ENCODE results near the gene AIFM2. TPM values are rescaled to one million over a fixed set of nuclear protein-coding genes. Genes with fewer than 3 reads are reported as not detected.

AIFM2 gene
- total RNA-seq, 1 experiment from 2014 or later, result 31.1 TPM

DNA sequence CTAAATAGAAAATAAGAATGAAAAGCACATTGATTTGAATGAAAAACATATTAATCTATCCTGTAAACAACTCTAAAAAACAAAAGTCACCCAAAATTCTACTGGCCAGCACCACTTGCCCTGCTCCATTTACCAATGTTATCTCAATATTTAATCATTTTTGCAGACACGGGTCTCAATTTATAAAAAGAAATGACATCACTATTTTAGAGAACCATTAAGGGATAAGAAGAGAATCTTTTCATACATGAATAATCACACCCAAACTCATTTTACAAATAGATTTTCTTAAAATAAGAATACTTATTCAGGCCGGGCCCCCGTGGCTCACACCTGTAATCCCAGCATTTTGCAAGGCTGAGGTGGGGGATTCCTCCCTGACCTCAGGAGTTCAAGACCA lies 33.8 kb upstream of the AIFM2 start:
- H3K9me3 Mint-ChIP-seq (ENCODE audit: unreplicated experiment), result no peaks in the 10 kb centered on the region
- no peak for DNase-seq
- H3K36me3 Mint-ChIP-seq (ENCODE audit: insufficient read depth, unreplicated experiment), result peaks cover 93% of the 10 kb centered on the region
- intact Hi-C loops (cut with micrococcal nuclease; ENCODE audit: unreplicated experiment), result no loop called here
- no peak overlapping the region for H3K27ac Mint-ChIP-seq (ENCODE audit: unreplicated experiment)
- Histone ChIP-seq H3K4me3 (ENCODE audit: low read depth, low read length) (no peak overlapping the region), H3K4me1 (peaks cover 5% of the 10 kb centered on the region), H3K27me3 (replicated peaks; ENCODE audit: control insufficient read depth, insufficient read depth, low read length) (no peaks in the 10 kb centered on the region), H3K9me3 (no peaks in the 10 kb centered on the region), H3K36me3 (ENCODE audit: control insufficient read depth, insufficient read depth, low read length) (peaks cover 4% of the 10 kb centered on the region)
- TF ChIP-seq, protein P1, sequence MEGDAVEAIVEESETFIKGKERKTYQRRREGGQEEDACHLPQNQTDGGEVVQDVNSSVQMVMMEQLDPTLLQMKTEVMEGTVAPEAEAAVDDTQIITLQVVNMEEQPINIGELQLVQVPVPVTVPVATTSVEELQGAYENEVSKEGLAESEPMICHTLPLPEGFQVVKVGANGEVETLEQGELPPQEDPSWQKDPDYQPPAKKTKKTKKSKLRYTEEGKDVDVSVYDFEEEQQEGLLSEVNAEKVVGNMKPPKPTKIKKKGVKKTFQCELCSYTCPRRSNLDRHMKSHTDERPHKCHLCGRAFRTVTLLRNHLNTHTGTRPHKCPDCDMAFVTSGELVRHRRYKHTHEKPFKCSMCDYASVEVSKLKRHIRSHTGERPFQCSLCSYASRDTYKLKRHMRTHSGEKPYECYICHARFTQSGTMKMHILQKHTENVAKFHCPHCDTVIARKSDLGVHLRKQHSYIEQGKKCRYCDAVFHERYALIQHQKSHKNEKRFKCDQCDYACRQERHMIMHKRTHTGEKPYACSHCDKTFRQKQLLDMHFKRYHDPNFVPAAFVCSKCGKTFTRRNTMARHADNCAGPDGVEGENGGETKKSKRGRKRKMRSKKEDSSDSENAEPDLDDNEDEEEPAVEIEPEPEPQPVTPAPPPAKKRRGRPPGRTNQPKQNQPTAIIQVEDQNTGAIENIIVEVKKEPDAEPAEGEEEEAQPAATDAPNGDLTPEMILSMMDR (IDR thresholded peaks at IDR 0.05; ENCODE audit: insufficient read depth in 1 of 2, low read depth in 1 of 2, low read length in 1 of 2, severe bottlenecking in 1 of 2, unreplicated experiment in 1 of 2), result no peak
- no TSS peak for BruUV-seq (replicated peaks)
- H3K27me3 Mint-ChIP-seq (ENCODE audit: insufficient read depth, unreplicated experiment), result no peaks in the 10 kb centered on the region
- CTCF ChIA-PET, result no interaction called here
- POLR2A ChIA-PET, result interaction anchor here (1.0 kb wide), 1 partner anchor 23 kb away, joined by 3 read pairs; no protein-coding TSS in a partner anchor
- peaks cover 48% of the 10 kb centered on the region for H3K4me1 Mint-ChIP-seq (ENCODE audit: low read depth, unreplicated experiment)
- no peak overlapping the region for H3K4me3 Mint-ChIP-seq (ENCODE audit: unreplicated experiment)

DNA sequence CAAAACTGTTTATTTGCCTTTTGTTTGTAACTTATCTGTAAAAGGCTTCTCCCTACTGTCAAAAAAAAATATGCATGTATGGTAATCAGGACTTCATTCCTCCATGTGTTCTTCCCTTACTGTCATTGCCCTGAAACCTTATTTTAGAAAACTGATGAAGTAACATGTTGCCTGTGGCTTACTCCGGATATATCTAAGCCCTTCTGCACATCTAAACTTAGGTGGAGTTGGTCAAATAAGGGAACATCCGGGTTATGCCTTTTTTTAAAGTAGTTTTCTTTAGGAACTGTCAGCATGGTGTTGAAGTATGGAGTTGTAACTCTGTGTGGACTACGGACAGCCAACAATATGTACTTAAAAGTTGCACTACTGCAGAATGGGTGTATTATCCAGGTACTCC lies 31.5 kb upstream of the AIFM2 start:
- ChIA-PET POLR2A (no interaction called here), CTCF (no interaction called here)
- BruUV-seq (replicated peaks), result no TSS peak
- Mint-ChIP-seq H3K4me3 (ENCODE audit: unreplicated experiment) (no peak overlapping the region), H3K4me1 (ENCODE audit: low read depth, unreplicated experiment) (peaks cover 45% of the 10 kb centered on the region), H3K36me3 (ENCODE audit: insufficient read depth, unreplicated experiment) (peaks cover 87% of the 10 kb centered on the region), H3K27ac (ENCODE audit: unreplicated experiment) (no peak overlapping the region), H3K27me3 (ENCODE audit: insufficient read depth, unreplicated experiment) (no peaks in the 10 kb centered on the region), H3K9me3 (ENCODE audit: unreplicated experiment) (no peaks in the 10 kb centered on the region)
- no peak for DNase-seq
- H3K4me3 ChIP-seq (ENCODE audit: low read depth, low read length), result no peak overlapping the region
- intact Hi-C loops (cut with micrococcal nuclease; ENCODE audit: unreplicated experiment), result no loop called here
- H3K27me3 ChIP-seq (replicated peaks; ENCODE audit: control insufficient read depth, insufficient read depth, low read length), result no peaks in the 10 kb centered on the region
- H3K36me3 ChIP-seq (ENCODE audit: control insufficient read depth, insufficient read depth, low read length), result peaks cover 4% of the 10 kb centered on the region
- no peaks in the 10 kb centered on the region for H3K9me3 ChIP-seq
- H3K4me1 ChIP-seq, result no peaks in the 10 kb centered on the region; the same call in none of the 2 replicates
- TF ChIP-seq, protein P1 (IDR thresholded peaks at IDR 0.05; ENCODE audit: insufficient read depth in 1 of 2, low read depth in 1 of 2, low read length in 1 of 2, severe bottlenecking in 1 of 2, unreplicated experiment in 1 of 2), result no peak

GRCh38 chr10:70163448-70163847 lies 30.8 kb upstream of the AIFM2 start:
- peaks cover 38% of the 10 kb centered on the region for H3K4me1 Mint-ChIP-seq (ENCODE audit: low read depth, unreplicated experiment)
- intact Hi-C loops (cut with micrococcal nuclease; ENCODE audit: unreplicated experiment), result no loop called here
- no peaks in the 10 kb centered on the region for H3K9me3 Mint-ChIP-seq (ENCODE audit: unreplicated experiment)
- peaks cover 4% of the 10 kb centered on the region for H3K36me3 ChIP-seq (ENCODE audit: control insufficient read depth, insufficient read depth, low read length)
- no peak overlapping the region for H3K27ac Mint-ChIP-seq (ENCODE audit: unreplicated experiment)
- BruUV-seq (replicated peaks), result no TSS peak
- TF ChIP-seq, protein P1 (IDR thresholded peaks at IDR 0.05; ENCODE audit: insufficient read depth in 1 of 2, low read depth in 1 of 2, low read length in 1 of 2, severe bottlenecking in 1 of 2, unreplicated experiment in 1 of 2), result no peak
- no peak for DNase-seq
- no peaks in the 10 kb centered on the region for H3K27me3 Mint-ChIP-seq (ENCODE audit: insufficient read depth, unreplicated experiment)
- no peak overlapping the region for H3K4me3 Mint-ChIP-seq (ENCODE audit: unreplicated experiment)
- H3K36me3 Mint-ChIP-seq (ENCODE audit: insufficient read depth, unreplicated experiment), result peaks cover 87% of the 10 kb centered on the region
- POLR2A ChIA-PET, result no interaction called here
- CTCF ChIA-PET, result interaction anchor here (2.0 kb wide), 1 partner anchor 17 kb away, joined by 11 read pairs; the partner anchor contains the start of gene TYSND1
- no peaks in the 10 kb centered on the region for H3K9me3 ChIP-seq
- no peak overlapping the region for H3K4me3 ChIP-seq (ENCODE audit: low read depth, low read length)
- no peaks in the 10 kb centered on the region for H3K27me3 ChIP-seq (replicated peaks; ENCODE audit: control insufficient read depth, insufficient read depth, low read length)
- H3K4me1 ChIP-seq, result no peaks in the 10 kb centered on the region; the same call in 1 of the 2 replicates

Measured in Caco-2 (cell line).